Measurements from ENCODE around the gene TSPAN14. TPM values are rescaled to one million over a fixed set of nuclear protein-coding genes. Genes with fewer than 3 reads are reported as not detected.

Gene TSPAN14
- total and polyA plus RNA-seq, 2 of the 13 experiments (the other 11 are each of a cell fraction or from before 2014, with no cell fraction given) = 24.1 to 80.6 TPM

- 31% methylated on average over 2 of the region's 2 CpGs for WGBS (ENCODE audit: low lambda C conversion rate)
- H3K27ac ChIP-seq (ENCODE audit: extremely low read length, insufficient read depth, low read length) = no peak overlapping the region
- CTCF ChIA-PET (ENCODE audit: low intra/inter-chr PET ratio, low total read pairs) = no interaction called here
- TF ChIP-seq HES4 (CRISPR knock-in tag; IDR thresholded peaks at IDR 0.05; ENCODE audit: borderline replicate concordance) (no peak), ZNF350 (CRISPR knock-in tag; IDR thresholded peaks at IDR 0.05; ENCODE audit: borderline replicate concordance, low read depth) (no peak), RAD21 (CRISPR knock-in tag; IDR thresholded peaks at IDR 0.05) (no peak), PRPF4 (IDR thresholded peaks at IDR 0.05; ENCODE audit: low read depth, low read length, poor library complexity, severe bottlenecking) (no peak), HMGXB3 (CRISPR knock-in tag; IDR thresholded peaks at IDR 0.05; ENCODE audit: borderline replicate concordance) (no peak), FUBP1 (CRISPR knock-in tag; IDR thresholded peaks at IDR 0.05; ENCODE audit: borderline replicate concordance) (no peak), MIER3 (CRISPR knock-in tag; IDR thresholded peaks at IDR 0.05; ENCODE audit: borderline replicate concordance) (no peak), ZNF569 (CRISPR knock-in tag; IDR thresholded peaks at IDR 0.05; ENCODE audit: borderline replicate concordance) (no peak), HINFP (CRISPR knock-in tag; IDR thresholded peaks at IDR 0.05; ENCODE audit: low read depth) (no peak), ZNF251 (CRISPR knock-in tag; IDR thresholded peaks at IDR 0.05) (no peak), SMAD1 (CRISPR knock-in tag; IDR thresholded peaks at IDR 0.05; ENCODE audit: borderline replicate concordance, low read depth) (no peak), NBN (conservative IDR thresholded peaks at IDR 0.05) (no peak), ZFP62 (CRISPR knock-in tag; IDR thresholded peaks at IDR 0.05) (no peak), U2AF1 (optimal IDR thresholded peaks at IDR 0.05; ENCODE audit: low read depth, low read length) (no peak)
- 0 out of 2 replicates have a peak, but pooled peaks cover 2% of the 10 kb centered on the region for H4K20me1 ChIP-seq (ENCODE audit: insufficient read depth, low read length)
- BruUV-seq (replicated peaks) = no TSS peak
- H3K27me3 ChIP-seq (ENCODE audit: control insufficient read depth in 1 of 2, insufficient read depth in 2 of 2, low read length in 2 of 2) = no peaks in the 10 kb centered on the region; a peak in 2 of 5 replicates
- DNase-seq (ENCODE audit: low spot score) (no peak), ATAC-seq (no peak), FAIRE-seq (no peak)
- in situ Hi-C loops (cut with HindIII; ENCODE audit: extremely low pct_ligation_motif_present, low pct_unique_long_range_greater_than_20kb) = no loop called here
- no peaks in the 10 kb centered on the region for H3K36me3 ChIP-seq (replicated peaks in 1 of 2; ENCODE audit: control insufficient read depth in 1 of 2, insufficient read depth in 2 of 2, low read length in 2 of 2)
- H3K9me3 ChIP-seq (ENCODE audit: low read length) = no peaks in the 10 kb centered on the region
- intact Hi-C loops (cut with micrococcal nuclease; ENCODE audit: unreplicated experiment) = no loop called here
- H3K4me2 ChIP-seq (ENCODE audit: low read depth, low read length) = no peak overlapping the region
- POLR2A ChIA-PET = no interaction called here
- no peak overlapping the region for H3K9ac ChIP-seq (ENCODE audit: insufficient read depth, low read depth, low read length)
- H2AFZ ChIP-seq (ENCODE audit: low read length) = no peak overlapping the region
- H3K4me3 ChIP-seq (replicated peaks in 1 of 3; ENCODE audit: insufficient read depth in 1 of 3, low read depth in 2 of 3, low read length in 3 of 3) = no peak overlapping the region
- H3K79me2 ChIP-seq (ENCODE audit: insufficient read depth, low read length) = no peaks in the 10 kb centered on the region
- peaks cover 15% of the 10 kb centered on the region for H3K4me1 ChIP-seq (ENCODE audit: insufficient read depth, low read length)
These were observed 72.1 kb downstream of the TSPAN14 start for GRCh38 chr10:80526218-80526617.
